Hepatocyte (in vitro differentiated cells): ENCODE data around the gene RAP2C.

ENCODE experiments used
- EZH2 ChIP-seq: fragments of 200-600 bp; sonication (generic); IDR thresholded peaks from 2 replicates; pipeline ENCODE4 v1.6.1; 2016; ENCODE audit warnings: antibody characterized with exemption, mild to moderate bottlenecking, borderline replicate concordance
- TF ChIP-seq, protein P1 (sequence below): fragments of 200-600 bp; sonication (generic); IDR thresholded peaks from 2 replicates; pipeline ENCODE4 v1.5.1; 2016; ENCODE audit warnings: antibody characterized with exemption, mild to moderate bottlenecking; ENCODE audit not compliant: poor library complexity

DNA sequence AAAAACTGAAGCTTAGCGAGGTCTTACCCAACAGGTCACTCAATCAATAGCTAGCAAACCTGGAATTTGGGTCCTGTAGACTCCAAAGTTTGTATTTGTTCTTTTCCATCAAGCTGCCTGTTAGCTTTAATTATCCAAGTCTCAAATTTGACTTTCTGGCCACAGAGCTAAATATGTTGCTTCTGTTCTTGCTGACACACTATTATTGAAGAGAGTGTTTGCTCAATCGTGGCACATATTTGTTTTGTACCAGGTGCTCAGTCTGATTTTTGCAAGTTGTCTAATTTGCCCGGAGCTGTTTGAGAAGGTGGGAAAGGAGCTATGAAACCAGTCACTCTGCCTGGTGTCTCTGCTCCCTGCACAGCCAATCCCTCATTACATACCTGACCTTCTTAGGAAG, 49.7 kb downstream of the RAP2C start:
- TF ChIP-seq EZH2 = no peak
- TF ChIP-seq, protein P1, sequence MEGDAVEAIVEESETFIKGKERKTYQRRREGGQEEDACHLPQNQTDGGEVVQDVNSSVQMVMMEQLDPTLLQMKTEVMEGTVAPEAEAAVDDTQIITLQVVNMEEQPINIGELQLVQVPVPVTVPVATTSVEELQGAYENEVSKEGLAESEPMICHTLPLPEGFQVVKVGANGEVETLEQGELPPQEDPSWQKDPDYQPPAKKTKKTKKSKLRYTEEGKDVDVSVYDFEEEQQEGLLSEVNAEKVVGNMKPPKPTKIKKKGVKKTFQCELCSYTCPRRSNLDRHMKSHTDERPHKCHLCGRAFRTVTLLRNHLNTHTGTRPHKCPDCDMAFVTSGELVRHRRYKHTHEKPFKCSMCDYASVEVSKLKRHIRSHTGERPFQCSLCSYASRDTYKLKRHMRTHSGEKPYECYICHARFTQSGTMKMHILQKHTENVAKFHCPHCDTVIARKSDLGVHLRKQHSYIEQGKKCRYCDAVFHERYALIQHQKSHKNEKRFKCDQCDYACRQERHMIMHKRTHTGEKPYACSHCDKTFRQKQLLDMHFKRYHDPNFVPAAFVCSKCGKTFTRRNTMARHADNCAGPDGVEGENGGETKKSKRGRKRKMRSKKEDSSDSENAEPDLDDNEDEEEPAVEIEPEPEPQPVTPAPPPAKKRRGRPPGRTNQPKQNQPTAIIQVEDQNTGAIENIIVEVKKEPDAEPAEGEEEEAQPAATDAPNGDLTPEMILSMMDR = no peak
